Fibroblast of lung (primary cell): ENCODE data around the gene DCAF4L1. TPM values are rescaled to one million over a fixed set of nuclear protein-coding genes. Genes with fewer than 3 reads are reported as not detected.

Experiments used
- DNase-seq, 2 donors: peaks; one replicate each; pipeline versions ENCODE4 v3.0.0 to v3.0.0-alpha.2; 2010; ENCODE audit warnings: low read depth in 2 of 2
- H2AFZ ChIP-seq: 2 replicates; pipeline ENCODE4 v1.5.1; 2012; ENCODE audit warnings: low read length, control low read depth, inconsistent platforms
- H3K27ac ChIP-seq: 2 replicates; pipeline ENCODE4 v1.5.1; 2011; ENCODE audit warnings: low read length, control low read depth; ENCODE audit not compliant: insufficient read depth
- H3K27me3 ChIP-seq: 2 replicates; pipeline ENCODE4 v1.5.1; 2011; ENCODE audit warnings: mild to moderate bottlenecking, low read length; ENCODE audit not compliant: control insufficient read depth, insufficient read depth
- H3K36me3 ChIP-seq: 2 replicates; pipeline ENCODE4 v1.5.1; 2011; ENCODE audit warnings: low read length; ENCODE audit not compliant: control insufficient read depth, insufficient read depth
- H3K4me1 ChIP-seq: 2 replicates; pipeline ENCODE4 v1.5.1; 2011; ENCODE audit warnings: low read length; ENCODE audit not compliant: control insufficient read depth, insufficient read depth; ENCODE audit errors: extremely low read depth
- H3K4me2 ChIP-seq: 2 replicates; pipeline ENCODE4 v1.5.1; 2011; ENCODE audit warnings: low read length, control low read depth; ENCODE audit not compliant: insufficient read depth; ENCODE audit errors: extremely low read depth
- H3K4me3 ChIP-seq, 4 experiments: fragments of 200-600 bp in 1 of 4; sonication (generic) in 1 of 4; replicated peaks in 1 of 4; 2 replicates each; pipeline ENCODE4 v1.5.1; 2011 to 2016; ENCODE audit warnings: low read length in 4 of 4, low read depth in 3 of 4, mild to moderate bottlenecking in 3 of 4, control low read depth in 2 of 4, inconsistent platforms in 1 of 4, mixed read lengths in 1 of 4; ENCODE audit not compliant: insufficient read depth in 1 of 4; ENCODE audit errors: control extremely low read depth in 1 of 4
- H3K79me2 ChIP-seq: 2 replicates; pipeline ENCODE4 v1.5.1; 2012; ENCODE audit warnings: mild to moderate bottlenecking, low read length, inconsistent platforms; ENCODE audit not compliant: control insufficient read depth, insufficient read depth
- H3K9ac ChIP-seq: 2 replicates; pipeline ENCODE4 v1.5.1; 2011; ENCODE audit warnings: mild to moderate bottlenecking, low read length, control low read depth; ENCODE audit not compliant: insufficient read depth
- H3K9me3 ChIP-seq: 2 replicates; pipeline ENCODE4 v1.5.1; 2012; ENCODE audit warnings: low read depth, low read length; ENCODE audit not compliant: control insufficient read depth, insufficient read depth
- H4K20me1 ChIP-seq: 2 replicates; pipeline ENCODE4 v1.5.1; 2011; ENCODE audit warnings: low read length; ENCODE audit not compliant: control insufficient read depth, insufficient read depth; ENCODE audit errors: extremely low read depth
- EZH2 ChIP-seq: IDR thresholded peaks from 2 replicates; pipeline ENCODE4 v1.5.1; 2012; ENCODE audit warnings: low read length, control low read depth, mild to moderate bottlenecking; ENCODE audit errors: missing control alignments
- polyA plus RNA-seq, 2 donors: library from polyadenylated mRNA; depleted of rRNA in 1 of 2; stranded (reverse) in 1 of 2; unstranded in 1 of 2; fragments of >200 nt; gene quantifications; 2 replicates each; pipeline ENCODE4 v1.2.1, GENCODE V29; 2011 to 2012; ENCODE audit warnings: missing spikeins in 1 of 2
- total RNA-seq: library from RNA; depleted of rRNA; stranded (reverse); fragments of >200 nt; gene quantifications from 2 replicates; pipeline ENCODE4 v1.2.1, GENCODE V29; 2014
- TF ChIP-seq, protein P1 (sequence below), 2 donors: IDR thresholded peaks in 1 of 2; conservative IDR thresholded peaks in 1 of 2; 1 replicate in 1 of 2; 2 replicates in 1 of 2; pipeline ENCODE4 v1.5.1; 2011 to 2012; ENCODE audit warnings: low read length in 2 of 2, control low read depth in 1 of 2, inconsistent platforms in 1 of 2, low read depth in 1 of 2, mild to moderate bottlenecking in 1 of 2

Gene DCAF4L1
- total and polyA plus RNA-seq, 2 donors (not counting 1 experiment from before 2014, with no cell fraction given), result 0.02 to 0.17 TPM

DNA sequence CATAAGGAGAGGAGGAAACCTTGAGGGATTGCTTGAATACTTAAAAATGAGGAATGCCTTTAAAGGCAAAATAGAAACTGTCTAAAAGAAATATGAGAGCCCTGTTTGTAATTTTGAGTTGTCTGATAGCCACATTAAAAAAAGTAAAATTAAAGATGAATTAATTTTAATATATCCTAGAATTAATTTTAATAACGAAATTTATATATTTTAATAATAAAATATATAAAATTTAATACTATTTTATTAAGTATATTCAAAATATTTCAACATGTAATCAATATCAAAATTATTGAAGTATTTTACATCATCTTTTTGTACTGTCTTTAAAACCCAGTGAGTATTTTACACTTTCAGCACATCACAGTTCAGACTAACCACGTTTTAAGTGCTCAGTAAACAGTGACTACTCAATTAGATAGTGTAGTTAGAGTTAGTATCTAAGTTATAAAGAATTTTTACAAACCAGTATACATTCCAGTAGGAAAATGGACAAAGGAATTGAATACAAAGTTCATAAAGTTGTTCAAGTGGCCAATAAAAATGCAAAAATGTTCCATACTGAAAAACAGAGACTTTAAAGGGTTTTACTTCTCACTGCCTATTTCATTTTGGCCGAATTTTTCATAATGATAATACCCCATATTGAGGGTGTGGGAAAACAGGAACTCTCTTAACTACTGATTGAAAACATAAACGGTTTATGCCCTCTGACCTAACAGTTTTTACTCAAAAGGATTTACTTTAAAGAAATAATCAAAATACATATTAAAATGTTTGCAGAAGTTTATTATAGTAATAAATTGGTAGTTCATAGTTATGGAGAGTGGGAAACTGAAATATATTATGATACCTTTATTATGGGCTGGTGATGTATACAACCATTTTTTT, 11.7 kb downstream of the DCAF4L1 start:
- Histone ChIP-seq H3K9ac (no peak overlapping the region), H3K4me3 (no peak overlapping the region), H3K4me2 (no peak overlapping the region), H3K4me1 (peaks cover 6% of the 10 kb centered on the region), H3K9me3 (no peaks in the 10 kb centered on the region), H3K27ac (no peak overlapping the region), H3K36me3 (no peaks in the 10 kb centered on the region), H3K79me2 (peaks cover 45% of the 10 kb centered on the region), H4K20me1 (no peaks in the 10 kb centered on the region), H3K27me3 (no peaks in the 10 kb centered on the region), H2AFZ (no peak overlapping the region)
- no peak for DNase-seq
- TF ChIP-seq, protein P1, sequence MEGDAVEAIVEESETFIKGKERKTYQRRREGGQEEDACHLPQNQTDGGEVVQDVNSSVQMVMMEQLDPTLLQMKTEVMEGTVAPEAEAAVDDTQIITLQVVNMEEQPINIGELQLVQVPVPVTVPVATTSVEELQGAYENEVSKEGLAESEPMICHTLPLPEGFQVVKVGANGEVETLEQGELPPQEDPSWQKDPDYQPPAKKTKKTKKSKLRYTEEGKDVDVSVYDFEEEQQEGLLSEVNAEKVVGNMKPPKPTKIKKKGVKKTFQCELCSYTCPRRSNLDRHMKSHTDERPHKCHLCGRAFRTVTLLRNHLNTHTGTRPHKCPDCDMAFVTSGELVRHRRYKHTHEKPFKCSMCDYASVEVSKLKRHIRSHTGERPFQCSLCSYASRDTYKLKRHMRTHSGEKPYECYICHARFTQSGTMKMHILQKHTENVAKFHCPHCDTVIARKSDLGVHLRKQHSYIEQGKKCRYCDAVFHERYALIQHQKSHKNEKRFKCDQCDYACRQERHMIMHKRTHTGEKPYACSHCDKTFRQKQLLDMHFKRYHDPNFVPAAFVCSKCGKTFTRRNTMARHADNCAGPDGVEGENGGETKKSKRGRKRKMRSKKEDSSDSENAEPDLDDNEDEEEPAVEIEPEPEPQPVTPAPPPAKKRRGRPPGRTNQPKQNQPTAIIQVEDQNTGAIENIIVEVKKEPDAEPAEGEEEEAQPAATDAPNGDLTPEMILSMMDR (conservative IDR thresholded peaks at IDR 0.05 in 1 of 2, IDR thresholded peaks at IDR 0.05 in 1 of 2; ENCODE audit: low read depth in 1 of 2, low read length in 2 of 2), result no peak
- TF ChIP-seq EZH2, result no peak

DNA sequence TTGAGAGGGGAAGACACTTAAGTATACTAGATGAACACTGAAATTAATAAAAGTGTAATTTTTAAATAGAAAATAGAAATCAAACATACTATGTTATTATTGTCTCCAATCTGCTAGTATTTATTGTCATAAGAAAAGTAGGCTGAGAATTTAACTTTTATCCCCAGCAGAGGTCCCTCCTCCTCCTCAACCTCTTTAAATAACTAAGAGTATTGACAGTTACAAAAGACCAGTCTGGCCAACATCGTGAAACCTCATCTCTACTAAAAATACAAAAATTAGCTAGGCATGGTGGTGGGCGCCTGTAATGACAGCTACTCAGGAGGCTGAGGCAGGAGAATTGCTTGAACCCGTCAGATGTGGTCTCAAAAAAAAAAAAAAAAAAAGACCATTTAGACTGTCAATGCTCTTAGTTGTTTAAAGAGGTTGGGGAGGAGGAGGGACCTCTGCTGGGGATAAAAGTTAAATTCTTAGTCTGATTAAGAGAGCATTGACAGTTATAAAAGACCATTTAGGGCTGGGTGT, 13.0 kb downstream of the DCAF4L1 start:
- DNase-seq, result no peak
- H3K36me3 ChIP-seq, result no peaks in the 10 kb centered on the region
- no peak overlapping the region for H2AFZ ChIP-seq
- peaks cover 47% of the 10 kb centered on the region for H3K79me2 ChIP-seq
- no peak overlapping the region for H3K4me3 ChIP-seq
- H3K4me2 ChIP-seq, result no peak overlapping the region
- no peaks in the 10 kb centered on the region for H4K20me1 ChIP-seq
- H3K27ac ChIP-seq, result no peak overlapping the region
- no peaks in the 10 kb centered on the region for H3K27me3 ChIP-seq
- no peak overlapping the region for H3K9ac ChIP-seq
- no peaks in the 10 kb centered on the region for H3K9me3 ChIP-seq
- H3K4me1 ChIP-seq, result peaks cover 6% of the 10 kb centered on the region
- TF ChIP-seq, protein P1 (conservative IDR thresholded peaks at IDR 0.05 in 1 of 2, IDR thresholded peaks at IDR 0.05 in 1 of 2; ENCODE audit: low read depth in 1 of 2, low read length in 2 of 2), result no peak
- no peak for TF ChIP-seq EZH2

DNA sequence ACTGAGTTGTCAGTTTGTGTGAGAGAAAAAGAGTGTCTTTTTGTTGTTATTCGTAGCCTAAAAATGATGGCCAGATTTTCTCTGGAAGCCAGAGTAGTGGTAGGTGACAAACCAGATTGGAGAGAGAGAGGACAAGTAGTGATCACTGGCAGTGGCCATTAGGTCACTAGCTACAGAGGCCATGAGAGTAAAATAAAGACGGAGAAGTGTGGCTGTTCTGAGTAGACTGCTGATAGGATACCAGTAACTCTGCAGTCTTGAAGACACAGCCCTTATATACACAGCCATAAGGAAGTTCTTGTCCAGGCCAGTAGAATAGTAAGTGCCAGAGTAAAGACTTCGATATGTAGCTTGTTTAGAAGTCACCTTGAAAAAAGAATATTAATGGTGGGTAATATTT, 16.5 kb downstream of the DCAF4L1 start:
- Histone ChIP-seq H3K9ac (no peak overlapping the region), H3K4me3 (no peak overlapping the region), H2AFZ (no peak overlapping the region), H4K20me1 (no peaks in the 10 kb centered on the region), H3K4me1 (no peaks in the 10 kb centered on the region), H3K36me3 (no peaks in the 10 kb centered on the region), H3K4me2 (no peak overlapping the region), H3K79me2 (peaks cover 23% of the 10 kb centered on the region), H3K27me3 (no peaks in the 10 kb centered on the region), H3K9me3 (no peaks in the 10 kb centered on the region), H3K27ac (no peak overlapping the region)
- DNase-seq, result no peak
- no peak for TF ChIP-seq EZH2
